Measurements from ENCODE around the gene SCUBE2.

The SCUBE2 gene

GRCh38 chr11:9004183-9004926, 87.0 kb downstream of the SCUBE2 start:
- Histone ChIP-seq H3K36me3 (ENCODE audit: insufficient read depth, low read length) (no peaks in the 10 kb centered on the region), H3K4me3 (peak overlapping the region; percentile 78), H3K9me3 (ENCODE audit: low read depth, low read length) (no peaks in the 10 kb centered on the region), H3K9ac (ENCODE audit: insufficient read length) (no peak overlapping the region), H3K27ac (no peak overlapping the region)
- TF ChIP-seq POLR2AphosphoS5 (IDR thresholded peaks at IDR 0.05; ENCODE audit: borderline replicate concordance, low read depth, low read length) = no peak
- TF ChIP-seq EZH2 (IDR thresholded peaks at IDR 0.05) = no peak
- TF ChIP-seq FOXP2 (optimal IDR thresholded peaks at IDR 0.05; ENCODE audit: control extremely low read depth, extremely low read length, insufficient read depth) = no peak
- no peak for DNase-seq (ENCODE audit: low read depth, low spot score)

GRCh38 chr11:9003573-9004182, 87.7 kb downstream of the SCUBE2 start, which contains the start of gene NRIP3:
TSS of gene NRIP3 (minus strand) at chr11:9004001. CDS start at chr11:9003935, 66 bp downstream.
- Histone ChIP-seq H3K36me3 (ENCODE audit: insufficient read depth, low read length) (no peaks in the 10 kb centered on the region), H3K9ac (ENCODE audit: insufficient read length) (peak within 1 kb of the TSS; percentile 22), H3K4me3 (peak within 1 kb of the TSS; percentile 78), H3K9me3 (ENCODE audit: low read depth, low read length) (no peaks in the 10 kb centered on the region), H3K27ac (no peak within 1 kb of the TSS)
- no peak; the same call in 1 of the 2 replicates for TF ChIP-seq POLR2AphosphoS5 (IDR thresholded peaks at IDR 0.05; ENCODE audit: borderline replicate concordance, low read depth, low read length)
- no peak for TF ChIP-seq FOXP2 (optimal IDR thresholded peaks at IDR 0.05; ENCODE audit: control extremely low read depth, extremely low read length, insufficient read depth)
- no peak for TF ChIP-seq EZH2 (IDR thresholded peaks at IDR 0.05)
- DNase-seq (ENCODE audit: low read depth, low spot score) = no peak

GRCh38 chr11:9002920-9003572, 88.4 kb downstream of the SCUBE2 start:
- Histone ChIP-seq H3K27ac (no peak overlapping the region), H3K4me3 (peak overlapping the region; percentile 78), H3K9ac (ENCODE audit: insufficient read length) (peak overlapping the region; percentile 22), H3K36me3 (ENCODE audit: insufficient read depth, low read length) (no peaks in the 10 kb centered on the region), H3K9me3 (ENCODE audit: low read depth, low read length) (no peaks in the 10 kb centered on the region)
- no peak for DNase-seq (ENCODE audit: low read depth, low spot score)
- no peak for TF ChIP-seq POLR2AphosphoS5 (IDR thresholded peaks at IDR 0.05; ENCODE audit: borderline replicate concordance, low read depth, low read length)
- TF ChIP-seq FOXP2 (optimal IDR thresholded peaks at IDR 0.05; ENCODE audit: control extremely low read depth, extremely low read length, insufficient read depth) = no peak

- no peak for DNase-seq (ENCODE audit: low read depth, low spot score)
- no peak overlapping the region for H3K4me3 ChIP-seq
- no peak overlapping the region for H3K9ac ChIP-seq (ENCODE audit: insufficient read length)
- no peak overlapping the region for H3K27ac ChIP-seq
- TF ChIP-seq POLR2AphosphoS5 (IDR thresholded peaks at IDR 0.05; ENCODE audit: borderline replicate concordance, low read depth, low read length) (no peak), EZH2 (IDR thresholded peaks at IDR 0.05) (no peak), FOXP2 (optimal IDR thresholded peaks at IDR 0.05; ENCODE audit: control extremely low read depth, extremely low read length, insufficient read depth) (no peak)
- H3K9me3 ChIP-seq (ENCODE audit: low read depth, low read length) = no peaks in the 10 kb centered on the region
- H3K36me3 ChIP-seq (ENCODE audit: insufficient read depth, low read length) = no peaks in the 10 kb centered on the region
Observed at GRCh38 chr11:9001736-9002135, 89.7 kb downstream of the SCUBE2 start.

- DNase-seq (ENCODE audit: low read depth, low spot score) = no peak
- no peak overlapping the region for H3K4me3 ChIP-seq
- H3K27ac ChIP-seq = no peak overlapping the region
- no peaks in the 10 kb centered on the region for H3K9me3 ChIP-seq (ENCODE audit: low read depth, low read length)
- no peaks in the 10 kb centered on the region for H3K36me3 ChIP-seq (ENCODE audit: insufficient read depth, low read length)
- no peak for TF ChIP-seq FOXP2 (optimal IDR thresholded peaks at IDR 0.05; ENCODE audit: control extremely low read depth, extremely low read length, insufficient read depth)
- no peak for TF ChIP-seq EZH2 (IDR thresholded peaks at IDR 0.05)
- no peak for TF ChIP-seq POLR2AphosphoS5 (IDR thresholded peaks at IDR 0.05; ENCODE audit: borderline replicate concordance, low read depth, low read length)
- H3K9ac ChIP-seq (ENCODE audit: insufficient read length) = no peak overlapping the region
Observed at GRCh38 chr11:8998017-8998416, 93.4 kb downstream of the SCUBE2 start.

- Histone ChIP-seq H3K36me3 (ENCODE audit: insufficient read depth, low read length) (no peaks in the 10 kb centered on the region), H3K9me3 (ENCODE audit: low read depth, low read length) (no peaks in the 10 kb centered on the region), H3K4me3 (no peak overlapping the region), H3K9ac (ENCODE audit: insufficient read length) (no peak overlapping the region), H3K27ac (no peak overlapping the region)
- DNase-seq (ENCODE audit: low read depth, low spot score) = no peak
- no peak for TF ChIP-seq FOXP2 (optimal IDR thresholded peaks at IDR 0.05; ENCODE audit: control extremely low read depth, extremely low read length, insufficient read depth)
- TF ChIP-seq POLR2AphosphoS5 (IDR thresholded peaks at IDR 0.05; ENCODE audit: borderline replicate concordance, low read depth, low read length) = no peak
- TF ChIP-seq EZH2 (IDR thresholded peaks at IDR 0.05) = no peak
Observed at GRCh38 chr11:8997451-8997850, 93.9 kb downstream of the SCUBE2 start.

- H3K36me3 ChIP-seq (ENCODE audit: insufficient read depth, low read length) = no peaks in the 10 kb centered on the region
- DNase-seq (ENCODE audit: low read depth, low spot score) = no peak
Observed at GRCh38 chr11:8989453-8989852, 101.9 kb downstream of the SCUBE2 start.

More at GRCh38 chr11:8989453-8989852, 101.9 kb downstream of the SCUBE2 start:
- TF ChIP-seq POLR2AphosphoS5 (IDR thresholded peaks at IDR 0.05; ENCODE audit: borderline replicate concordance, low read depth, low read length) = no peak
- no peak for TF ChIP-seq EZH2 (IDR thresholded peaks at IDR 0.05)
- no peak for TF ChIP-seq FOXP2 (optimal IDR thresholded peaks at IDR 0.05; ENCODE audit: control extremely low read depth, extremely low read length, insufficient read depth)
- Histone ChIP-seq H3K9ac (ENCODE audit: insufficient read length) (no peak overlapping the region), H3K27ac (no peak overlapping the region), H3K9me3 (ENCODE audit: low read depth, low read length) (no peaks in the 10 kb centered on the region), H3K4me3 (no peak overlapping the region)

Data from SK-N-MC (cell line).